Lower leg skin (tissue), 4 donors: Measurements from ENCODE around the gene MOXD1. TPM values are rescaled to one million over a fixed set of nuclear protein-coding genes. Genes with fewer than 3 reads are reported as not detected.

ENCODE experiments used
- DNase-seq, 2 donors: peaks; one replicate each; pipeline ENCODE4 v3.0.0-alpha.2; 2019; ENCODE audit warnings: low spot score in 2 of 2
- H3K4me3 ChIP-seq: fragments of 200-600 bp; sonication (generic); 2 replicates; pipeline ENCODE4 v1.5.1; 2017; ENCODE audit warnings: mild to moderate bottlenecking, low read depth; ENCODE audit not compliant: poor library complexity, severe bottlenecking
- CTCF ChIP-seq, 3 donors: fragments of 450-650 bp; IDR thresholded peaks; one replicate each; pipeline ENCODE4 v1.5.1; 2016; ENCODE audit warnings: antibody characterized with exemption in 3 of 3, mild to moderate bottlenecking in 3 of 3, moderate library complexity in 2 of 3
- POLR2A ChIP-seq, 2 donors: fragments of 450-650 bp; IDR thresholded peaks; one replicate each; pipeline ENCODE4 v1.6.1; 2016 to 2017; ENCODE audit warnings: antibody characterized with exemption in 2 of 2, mild to moderate bottlenecking in 1 of 2, moderate library complexity in 1 of 2
- WGBS, 2 donors: methylation state at CpG; one replicate each; pipeline ENCODE4 v1.1.5; 2018; 5-methylcytosine and 5-hydroxymethylcytosine counted together
- intact Hi-C: fragments of 100-400 bp; cut with DNase I; formaldehyde crosslinking; loops from one replicate; pipeline ENCODE4 v1.15.0; 2023; ENCODE audit warnings: low total_unique reads
- total RNA-seq, 4 donors: library from RNA; depleted of rRNA; stranded (reverse); fragments of >200 nt; gene quantifications; one replicate each; pipeline ENCODE4 v1.1.0, GENCODE V29; 2016

The MOXD1 gene
- 10 to 100 TPM; 12.8 to 17.8 (median 13.9) TPM for total RNA-seq

DNA sequence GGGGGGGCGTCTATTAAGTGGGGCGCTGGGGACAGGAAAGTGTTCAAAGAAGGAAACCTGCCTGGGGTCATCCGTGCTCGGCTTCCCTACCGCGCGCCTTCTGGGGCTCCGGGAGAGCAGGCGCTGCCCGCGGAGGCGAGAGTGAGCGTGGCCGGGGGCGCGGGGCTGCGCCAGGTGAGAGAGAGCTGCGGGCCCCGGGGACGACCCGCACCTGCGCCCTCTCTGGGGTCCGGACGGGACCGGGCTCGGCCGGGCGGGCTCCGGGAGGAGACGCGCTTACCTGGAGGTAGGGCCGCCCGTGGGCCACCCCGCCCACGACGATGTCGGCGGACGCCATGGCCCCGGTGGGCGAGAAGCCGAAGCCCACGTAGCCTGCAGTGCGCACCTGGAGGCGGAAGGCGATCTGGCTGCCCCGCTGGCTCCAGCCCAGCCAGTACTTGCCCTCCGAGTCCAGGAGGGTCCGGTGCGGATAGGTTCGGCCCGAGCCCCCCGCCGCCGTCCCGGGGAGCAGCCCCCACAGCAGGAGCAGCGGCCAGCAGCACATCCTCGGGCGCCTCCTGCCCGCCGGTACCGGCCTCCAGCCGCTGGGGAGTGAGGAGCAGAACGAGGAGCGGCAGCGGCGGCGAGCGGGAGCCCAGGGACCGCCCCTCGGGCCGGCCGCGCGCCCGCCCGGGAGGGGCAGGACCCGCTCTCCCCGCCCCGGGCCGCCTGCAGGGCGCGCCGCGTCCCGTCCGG is at the start of gene MOXD1:
MOXD1 (minus strand) TSS at position 593 of the 735 bp plus-strand sequence; CDS start at position 544, 49 bp downstream.
- intact Hi-C loops: no loop called here
- no peak for DNase-seq
- 1% methylated on average over 27 to 61 of the region's 87 CpGs for WGBS, 2 donors

GRCh38 chr6:132446855-132447241 is 45.6 kb upstream of the MOXD1 start:
- 92 to 94% methylated on average over 5 of the region's 5 CpGs for WGBS, 2 donors
- no peak overlapping the region for H3K4me3 ChIP-seq
- TF ChIP-seq CTCF (IDR thresholded peaks at IDR 0.05) (no peak), POLR2A (IDR thresholded peaks at IDR 0.05) (no peak)
- no peak for DNase-seq
- intact Hi-C loops: no loop called here

More for the DNA sequence above, at the start of gene MOXD1:
- TF ChIP-seq POLR2A (IDR thresholded peaks at IDR 0.05) (no peak), CTCF (IDR thresholded peaks at IDR 0.05) (no peak)
- H3K4me3 ChIP-seq: peak within 1 kb of the TSS; percentile 51

DNA sequence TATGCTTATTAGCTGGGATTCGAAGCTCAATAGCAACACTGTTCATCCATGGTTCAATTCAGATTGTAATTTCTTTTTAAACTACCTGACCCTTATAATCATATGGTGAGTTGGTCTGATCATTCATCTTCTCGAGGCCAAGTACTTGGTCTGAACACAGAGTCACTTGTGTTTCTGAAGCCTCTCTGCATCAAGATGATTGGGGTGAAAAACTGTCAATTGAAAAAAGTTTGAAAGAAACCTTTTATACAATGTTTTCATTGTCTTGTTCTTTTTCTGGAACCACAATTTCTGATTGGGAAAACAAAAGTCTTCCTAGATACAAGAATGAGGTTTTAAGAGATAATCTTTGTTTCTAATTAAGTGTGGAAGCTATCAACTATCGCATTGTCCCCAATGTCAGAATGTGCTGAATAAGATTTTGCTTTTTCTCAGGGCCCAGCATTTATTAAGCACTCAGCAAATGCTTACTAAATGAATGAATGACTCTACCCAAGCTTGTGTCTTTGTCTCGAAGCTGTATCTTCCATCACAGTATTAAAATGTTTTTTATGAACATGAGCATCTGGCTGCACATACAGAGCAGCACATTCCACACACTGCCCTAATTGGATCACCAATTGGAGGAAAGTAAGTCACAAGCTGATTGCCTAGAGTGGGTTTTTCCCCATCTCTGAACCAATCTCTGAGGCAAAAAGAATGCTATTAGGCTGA is 45.0 kb upstream of the MOXD1 start:
- no peak for TF ChIP-seq POLR2A (IDR thresholded peaks at IDR 0.05)
- TF ChIP-seq CTCF (IDR thresholded peaks at IDR 0.05): no peak
- 80% methylated on average over 4 of the region's 4 CpGs for whole genome bisulfite sequencing, 2 donors
- intact Hi-C loops: no loop called here
- no peak overlapping the region for H3K4me3 ChIP-seq
- DNase-seq: no peak

DNA sequence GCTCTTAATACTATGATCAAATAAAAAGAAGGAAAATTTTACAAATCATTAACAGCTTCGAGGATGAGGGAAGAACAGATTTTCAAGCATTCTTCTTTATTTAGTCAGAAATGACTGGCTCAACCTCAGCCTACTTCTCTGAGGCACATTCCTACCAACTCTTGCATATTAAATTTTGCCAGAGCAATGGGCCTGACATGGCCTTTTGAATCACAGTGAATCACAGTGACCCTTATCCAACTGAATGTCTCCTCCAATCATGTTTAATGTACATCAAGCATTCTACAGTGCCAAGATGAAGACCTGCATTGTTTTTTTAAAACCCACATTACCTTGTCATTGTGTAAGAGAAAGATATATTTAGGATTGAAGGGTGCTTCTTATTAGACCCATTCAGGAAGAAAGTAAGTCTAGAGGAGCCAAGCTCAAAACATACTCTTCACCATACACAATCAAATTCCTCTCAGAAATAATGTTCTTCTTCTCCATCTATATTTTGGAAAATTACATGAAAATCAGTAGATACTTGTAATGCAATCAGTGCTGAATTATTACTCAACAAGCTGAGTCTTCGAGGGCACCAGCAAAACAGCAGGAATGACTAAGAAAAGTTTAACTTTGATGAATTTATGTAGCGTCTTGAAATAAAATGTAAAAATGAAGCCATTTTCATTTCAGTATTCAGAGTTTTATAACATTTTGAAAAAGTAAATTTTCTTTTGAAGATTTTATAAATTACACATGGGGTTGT is 44.1 kb upstream of the MOXD1 start:
- no peak for TF ChIP-seq CTCF (IDR thresholded peaks at IDR 0.05)
- no peak for TF ChIP-seq POLR2A (IDR thresholded peaks at IDR 0.05)
- intact Hi-C loops: no loop called here
- 62 to 73% methylated on average over 3 of the region's 3 CpGs for WGBS, 2 donors
- H3K4me3 ChIP-seq: no peak overlapping the region
- no peak for DNase-seq

DNA sequence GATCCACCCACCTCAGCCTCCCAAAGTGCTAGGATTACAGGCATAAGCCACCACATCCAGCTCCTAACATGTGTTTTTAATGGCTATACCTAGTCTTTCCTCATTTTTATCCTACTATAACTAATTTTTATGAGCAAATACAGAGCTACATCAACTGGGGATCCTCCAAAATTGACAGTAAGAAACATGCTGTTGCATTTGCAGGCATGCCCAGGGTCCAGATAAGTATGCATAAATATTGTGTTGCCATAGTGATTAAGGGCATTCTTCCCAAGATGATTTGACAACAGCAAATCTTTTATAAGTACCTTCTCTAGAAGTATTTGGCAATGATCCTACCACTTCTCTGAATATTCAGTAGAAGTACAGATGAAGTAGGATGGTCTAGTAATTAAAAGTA is 41.9 kb upstream of the MOXD1 start:
- TF ChIP-seq CTCF (IDR thresholded peaks at IDR 0.05): no peak
- no peak for TF ChIP-seq POLR2A (IDR thresholded peaks at IDR 0.05)
- intact Hi-C loops: no loop called here
- H3K4me3 ChIP-seq: no peak overlapping the region
- DNase-seq: no peak
